Hepatic stellate cell (primary cell): ENCODE data around the gene YY1.
A peak's percentile ranks its signal among the peaks of the same experiment; 100 is the strongest.
"Not testable (repeated sequence)": the region's sequence is repeated elsewhere in the genome, so short reads cannot be mapped to it uniquely, and the experiment has no call there.

Experiments
- DNase-seq: peaks from one replicate; pipeline ENCODE4 v3.0.0; 2011; ENCODE audit warnings: low spot score

Gene YY1

DNA sequence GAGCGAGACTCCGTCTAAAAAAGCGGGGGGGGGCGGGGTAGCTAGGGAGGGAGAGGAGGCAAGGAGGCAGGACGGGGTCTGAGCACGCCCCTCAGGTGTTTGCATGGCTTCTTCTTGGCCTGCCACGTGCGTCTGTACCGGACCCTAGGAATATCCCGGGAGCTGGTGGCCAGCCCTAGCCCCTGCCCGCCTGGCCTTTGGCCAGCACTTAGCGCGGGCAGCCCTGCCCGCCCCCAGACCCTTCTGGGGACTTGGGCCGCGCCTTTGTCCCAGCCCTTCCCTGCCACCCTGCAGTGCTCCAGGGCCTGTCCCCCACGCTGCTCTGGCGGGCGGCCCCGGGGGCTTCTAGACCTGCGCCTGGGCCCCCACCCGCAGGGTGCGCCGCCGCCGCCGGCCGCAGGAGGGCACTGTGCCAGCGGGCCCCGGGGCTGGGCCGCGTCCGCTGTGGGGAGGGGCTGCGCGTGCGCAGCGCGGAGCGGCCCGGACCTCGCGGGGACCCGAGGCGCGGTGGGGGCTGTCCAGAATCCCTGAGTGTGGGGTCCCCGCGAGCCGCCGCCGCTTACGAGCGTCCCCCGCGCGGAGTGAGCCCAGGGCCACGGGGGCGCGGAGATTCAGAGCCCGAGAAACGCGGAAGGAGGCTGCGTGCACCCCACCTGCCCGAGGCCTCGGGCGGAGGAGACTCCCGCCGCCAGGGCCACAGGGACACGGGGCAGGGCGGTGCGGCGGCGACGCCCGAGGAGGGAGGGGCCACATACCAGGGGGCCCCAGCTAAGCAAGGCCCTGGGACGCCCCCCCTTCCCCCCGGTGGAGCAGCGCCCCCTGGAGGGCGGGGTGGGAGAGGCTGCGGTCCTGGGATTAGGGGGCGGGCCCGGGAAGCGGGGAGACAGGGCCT, 46.3 kb downstream of the YY1 start:
- peak; percentile 96 for DNase-seq

DNA sequence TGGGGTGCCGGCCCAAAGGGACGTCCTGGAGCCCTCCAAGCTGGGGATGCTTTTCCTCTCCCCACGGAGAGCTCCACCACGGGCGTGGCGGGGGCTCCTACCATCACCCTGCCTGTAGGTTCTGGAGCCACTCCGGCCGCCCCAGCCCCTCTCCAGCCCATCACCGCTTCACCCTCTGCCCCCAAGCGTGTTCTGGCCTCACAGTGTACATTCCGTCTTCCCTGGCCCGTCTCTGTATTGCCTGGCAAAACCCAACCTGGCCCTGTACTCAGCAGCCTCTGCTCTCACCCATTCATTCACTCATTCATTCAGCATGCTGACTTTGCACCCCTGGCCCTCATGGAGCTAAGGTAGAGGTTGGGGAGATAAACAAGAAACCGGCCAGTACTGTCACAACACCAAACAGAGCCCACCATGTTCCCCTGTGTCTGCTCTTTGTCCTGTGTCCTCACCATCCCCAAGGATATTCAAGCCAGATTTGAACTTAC, 47.0 kb downstream of the YY1 start:
- DNase-seq, result no peak

GRCh38 chr14:100286484-100287191, 47.7 kb downstream of the YY1 start:
- no peak for DNase-seq

- no peak for DNase-seq
Measured at GRCh38 chr14:100287202-100287997, 48.5 kb downstream of the YY1 start.

GRCh38 chr14:100287998-100288295, 49.0 kb downstream of the YY1 start:
- not testable (repeated sequence) for DNase-seq

DNA sequence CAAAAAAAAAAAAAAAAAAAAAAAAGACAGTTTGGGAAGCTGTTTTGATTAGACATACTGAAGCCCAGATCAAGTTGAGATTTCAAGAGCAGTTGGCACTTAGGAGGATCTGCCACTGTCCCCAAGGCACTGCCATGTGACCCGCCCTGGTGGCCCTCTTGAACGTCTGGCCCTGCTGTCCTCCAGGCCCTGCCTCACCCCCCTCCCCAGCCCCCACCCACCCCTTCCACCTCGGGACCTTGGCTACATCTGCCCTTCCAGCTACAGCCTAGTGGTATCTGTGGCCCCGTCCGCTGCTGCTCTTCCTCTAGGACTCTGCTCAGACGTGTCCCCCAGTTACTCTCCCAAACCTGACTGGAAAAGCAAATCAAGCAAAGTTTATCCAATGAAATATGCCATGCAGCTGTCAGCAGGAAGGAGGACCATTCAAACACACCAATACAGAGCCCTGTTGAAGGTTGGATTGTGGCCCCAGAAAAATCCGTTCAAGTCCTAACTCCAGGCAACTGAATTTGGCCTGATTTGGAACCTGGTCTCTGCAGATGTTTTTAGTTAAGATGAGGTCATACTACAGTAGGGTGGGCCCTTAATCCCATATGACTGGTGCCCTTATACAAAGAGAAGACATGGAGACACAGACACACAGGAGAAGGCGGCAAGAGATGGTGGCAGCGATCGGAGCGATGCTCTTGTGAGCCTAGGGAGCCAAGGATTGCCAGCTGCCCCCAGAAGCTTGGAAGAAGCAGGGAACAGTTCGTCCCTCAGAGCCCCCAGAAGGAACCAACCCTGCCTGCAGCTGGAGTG, 49.6 kb downstream of the YY1 start:
- no peak for DNase-seq

- no peak for DNase-seq
Measured at GRCh38 chr14:100289916-100290606, 51.1 kb downstream of the YY1 start.

DNA sequence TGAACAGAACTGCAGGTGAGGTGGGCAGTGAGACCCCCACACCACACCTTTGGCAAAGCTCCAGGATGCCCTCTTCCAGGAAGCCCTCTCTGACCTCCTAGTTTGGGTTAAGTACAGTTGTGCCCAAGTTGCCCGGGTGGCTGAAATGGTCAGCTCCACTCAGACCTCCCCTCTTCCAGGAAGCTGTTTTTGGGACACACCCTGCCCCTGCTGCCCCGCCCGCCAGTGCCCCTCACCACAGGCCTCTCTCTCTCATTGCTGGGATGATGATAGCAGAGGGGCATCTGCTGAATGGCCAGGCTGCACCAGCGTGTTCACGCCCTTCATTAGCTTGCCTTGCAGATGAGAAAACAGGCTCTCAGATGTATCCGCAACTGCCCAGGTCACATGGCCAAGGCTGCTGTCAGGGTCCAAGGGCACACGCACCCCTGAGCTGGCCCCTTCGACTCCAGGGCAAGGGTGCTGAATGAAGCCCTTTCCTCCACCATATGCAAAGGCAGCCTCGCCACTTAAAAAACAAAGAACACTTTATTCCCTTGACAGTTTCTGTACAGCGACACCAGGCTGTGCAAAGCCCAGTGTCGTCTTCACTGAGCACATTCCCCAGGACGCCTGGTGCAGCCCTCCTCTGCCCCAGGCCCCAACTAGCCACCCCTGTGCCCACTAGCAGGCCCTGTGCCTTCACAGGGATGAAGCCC, 51.8 kb downstream of the YY1 start:
- no peak for DNase-seq

- no peak for DNase-seq
Measured at GRCh38 chr14:100291305-100292075, 52.5 kb downstream of the YY1 start.

DNA sequence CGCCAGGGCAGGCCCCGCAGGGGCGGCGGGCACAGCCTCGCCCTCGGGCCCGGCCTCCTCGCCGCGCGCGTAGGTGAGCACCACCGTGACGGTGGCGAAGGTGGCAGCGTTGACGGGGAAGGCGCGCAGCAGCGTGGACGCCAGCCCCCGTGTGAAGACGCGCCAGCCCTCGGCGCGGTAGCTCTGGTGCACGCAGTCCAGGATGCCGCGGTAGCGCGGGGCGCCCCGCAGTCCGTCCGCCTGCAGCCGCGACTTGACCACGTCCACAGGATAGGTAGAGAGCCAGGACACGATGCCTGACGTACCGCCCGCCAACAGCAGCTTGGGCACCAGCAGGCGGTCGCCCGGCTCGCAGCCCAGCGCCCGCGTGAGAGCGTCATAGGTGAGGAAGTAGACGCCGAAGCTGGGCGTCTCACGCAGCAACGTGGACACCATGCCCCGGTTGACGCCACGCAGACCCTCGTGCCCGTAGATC, 53.4 kb downstream of the YY1 start:
- DNase-seq, result no peak

- DNase-seq, result no peak
Measured at GRCh38 chr14:100292776-100293461, 54.0 kb downstream of the YY1 start.

GRCh38 chr14:100293497-100294212, 54.7 kb downstream of the YY1 start:
- no peak for DNase-seq

DNA sequence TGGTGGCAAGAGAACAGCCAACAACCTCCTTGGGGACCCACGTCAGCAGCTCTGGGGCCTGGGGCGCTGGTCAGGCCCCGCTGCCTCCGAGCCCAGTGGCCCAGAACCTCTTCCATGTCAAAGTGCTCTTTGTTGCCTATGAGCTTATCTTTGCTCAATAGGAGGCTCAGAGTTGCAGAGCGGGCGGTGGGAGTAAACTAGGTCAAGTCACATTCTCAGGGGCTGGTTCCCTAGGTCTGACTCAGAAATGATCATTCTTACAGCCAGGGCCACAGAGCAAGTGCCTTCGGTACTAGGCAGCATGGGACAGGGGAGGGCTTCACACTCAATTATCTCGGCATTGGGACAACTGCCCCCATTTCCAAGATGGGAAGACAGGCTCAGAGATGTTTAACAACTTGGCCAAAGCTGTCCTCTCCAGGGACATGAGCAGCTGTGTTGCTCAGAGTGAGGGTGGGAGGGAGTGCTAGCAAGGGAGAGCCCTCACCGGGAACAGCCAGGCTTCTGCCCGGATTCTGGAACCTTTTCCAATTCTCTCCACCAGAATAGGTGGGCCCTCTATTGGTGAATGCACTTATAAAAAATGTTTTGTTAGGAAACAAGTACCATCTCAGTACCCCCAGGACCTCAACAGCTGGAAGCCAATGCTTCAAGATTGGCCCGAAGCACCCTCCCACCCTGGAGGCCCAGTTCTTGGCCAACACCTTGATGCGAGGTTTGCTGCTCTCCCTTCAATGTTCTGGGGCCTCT, 55.4 kb downstream of the YY1 start:
- no peak for DNase-seq

DNA sequence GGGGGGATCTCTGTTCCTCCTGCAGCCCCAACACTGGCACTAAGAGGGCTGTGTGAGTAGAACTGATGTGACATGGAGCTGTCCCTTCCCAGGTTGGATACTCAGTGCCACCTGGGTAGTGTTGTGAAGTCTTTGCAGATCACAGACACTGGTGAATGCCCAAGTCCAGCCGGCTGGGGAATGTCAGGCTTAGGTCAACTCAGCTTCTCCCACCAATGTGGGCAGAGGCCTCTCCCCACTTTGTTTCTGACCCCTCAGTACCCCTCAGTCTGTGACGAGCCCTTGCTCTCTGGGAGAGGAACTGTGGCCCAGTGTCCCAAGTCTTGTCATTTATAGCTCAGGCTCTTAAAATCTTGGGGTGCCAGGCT, 56.0 kb downstream of the YY1 start:
- DNase-seq, result no peak

- no peak for DNase-seq
Measured at GRCh38 chr14:100295376-100296105, 56.6 kb downstream of the YY1 start.

DNA sequence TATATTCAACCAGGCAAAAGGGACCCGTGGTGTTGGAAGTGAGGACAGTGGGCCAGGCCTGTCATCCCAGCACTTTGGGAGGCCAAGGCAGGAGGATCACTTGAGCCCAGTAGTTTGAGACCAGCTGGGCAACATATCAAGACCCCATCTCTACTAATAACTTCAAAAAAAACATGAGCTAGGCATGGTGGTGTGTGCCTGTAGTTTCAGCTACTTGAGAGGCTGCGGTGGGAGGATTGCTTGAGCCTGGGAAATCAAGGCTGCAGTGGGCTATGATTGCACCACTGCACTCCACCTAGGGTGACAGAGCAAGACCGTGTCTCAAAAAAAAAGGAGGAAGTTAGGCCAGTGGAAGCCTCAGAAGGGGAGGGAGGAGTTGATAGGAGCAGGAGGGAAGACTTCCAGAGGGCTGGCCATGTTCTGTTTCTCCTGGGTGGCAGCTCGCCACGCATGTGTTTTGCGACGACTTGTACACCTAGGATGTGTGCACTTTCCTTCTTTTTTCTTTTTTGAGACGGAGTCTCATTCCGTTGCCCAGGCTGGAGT, 57.2 kb downstream of the YY1 start:
- DNase-seq, result no peak

- DNase-seq, result not testable (repeated sequence)
Measured at GRCh38 chr14:100296729-100297128, 57.8 kb downstream of the YY1 start.
